ENCODE measurements around the gene SACS.

GRCh38 chr13:23480324-23480723 is 46.8 kb upstream of the SACS start:
- TF ChIP-seq CTCF (IDR thresholded peaks at IDR 0.05; ENCODE audit: poor library complexity) (no peak), EZH2phosphoT487 (IDR thresholded peaks at IDR 0.05; ENCODE audit: low read depth, severe bottlenecking, unreplicated experiment) (no peak)

Data from hepatocyte (in vitro differentiated cells).